NT2/D1 (cell line): ENCODE data around the gene MSANTD2.
A peak's percentile ranks its signal among the peaks of the same experiment; 100 is the strongest.

Experiments
- SUZ12 ChIP-seq: IDR thresholded peaks from 2 replicates; pipeline ENCODE4 v1.6.1; 2011; ENCODE audit not compliant: insufficient read length, insufficient read depth; ENCODE audit errors: extremely low read depth
- YY1 ChIP-seq: IDR thresholded peaks from 2 replicates; pipeline ENCODE4 v1.6.1; 2011; ENCODE audit not compliant: insufficient read length, insufficient read depth
- ZNF274 ChIP-seq: IDR thresholded peaks from 2 replicates; pipeline ENCODE4 v1.6.1; 2011; ENCODE audit warnings: mild to moderate bottlenecking, low read depth, low read length

DNA sequence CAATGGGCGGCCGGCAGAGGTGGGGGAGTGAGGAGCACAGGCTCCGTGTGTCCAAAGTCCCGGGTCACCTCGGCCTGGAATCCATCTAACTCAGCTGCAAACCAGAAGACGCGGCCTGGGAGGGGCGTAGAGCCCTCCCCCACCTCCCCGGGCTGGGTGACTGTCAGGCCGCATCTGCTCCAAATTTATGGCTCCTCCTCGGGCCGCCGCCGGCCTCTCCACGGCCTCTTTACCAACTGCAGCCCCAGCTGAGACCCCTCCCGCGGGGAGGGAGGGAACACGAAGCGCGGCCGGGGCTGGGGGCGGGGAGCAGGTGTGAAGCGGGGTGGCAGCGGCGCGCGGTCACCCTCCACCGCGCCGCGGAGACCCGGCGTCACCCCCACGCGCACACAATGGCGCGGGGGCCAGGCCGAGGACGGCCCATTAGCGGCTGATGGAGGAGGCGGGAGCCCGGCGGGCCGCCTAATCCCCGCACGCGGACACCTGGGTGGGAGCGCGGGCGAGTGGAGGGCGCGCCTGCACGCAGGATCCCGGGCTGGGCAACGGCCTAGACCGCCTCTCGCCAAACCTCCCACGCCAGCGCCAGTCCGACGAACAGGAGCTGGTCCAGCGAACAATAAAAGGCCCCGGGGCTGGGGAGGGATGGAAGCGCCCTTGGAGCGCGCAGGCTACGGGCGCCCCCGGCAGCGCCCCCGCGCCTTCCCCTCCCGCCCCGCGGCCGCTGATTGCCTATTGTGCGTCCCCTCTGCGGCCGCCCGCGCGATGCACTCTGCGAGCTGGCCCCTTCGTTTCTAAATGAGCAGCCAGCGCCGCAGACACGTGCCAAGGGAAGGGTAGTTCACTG, 39.1 kb upstream of the MSANTD2 start:
- TF ChIP-seq ZNF274 (no peak), YY1 (no peak), SUZ12 (peak; percentile 38)
